Measurements from ENCODE around the gene TIGD3.

GRCh38 chr11:65309006-65309405 is 45.5 kb upstream of the TIGD3 start:
- TF ChIP-seq POLR2A (IDR thresholded peaks at IDR 0.05) (no peak), CTCF (IDR thresholded peaks at IDR 0.05) (no peak)

Measured in right lobe of liver (tissue), 4 donors.